Measurements from ENCODE around the gene MBD5. TPM values are rescaled to one million over a fixed set of nuclear protein-coding genes. Genes with fewer than 3 reads are reported as not detected.

The MBD5 gene
- total and polyA plus RNA-seq, 2 donors = 13.3 to 13.4 TPM

GRCh38 chr2:148263890-148264289 lies 243.0 kb downstream of the MBD5 start:
- Histone ChIP-seq H3K27ac (ENCODE audit: low read depth in 1 of 2, low read length in 1 of 2) (no peak overlapping the region), H3K4me1 (ENCODE audit: control insufficient read depth in 2 of 2, insufficient read depth in 2 of 2, low read length in 2 of 2) (no peaks in the 10 kb centered on the region), H3K9me3 (ENCODE audit: control insufficient read depth in 2 of 2, insufficient read depth in 1 of 2, low read length in 1 of 2) (peaks cover 3 to 9% of the 10 kb centered on the region in 2 donors), H3K4me3 (ENCODE audit: low read length in 2 of 2) (no peak overlapping the region), H3K27me3 (ENCODE audit: control insufficient read depth in 2 of 2, insufficient read depth in 1 of 2, low read length in 1 of 2) (no peaks in the 10 kb centered on the region), H3K36me3 (ENCODE audit: control insufficient read depth in 2 of 2, insufficient read depth in 2 of 2, low read length in 1 of 2) (peaks cover 0 to 3% of the 10 kb centered on the region in 2 donors)
- DNase-seq (ENCODE audit: low read depth in 6 of 9, low spot score in 9 of 9) = no peak
- over 99% methylated on average over 2 of the region's 2 CpGs for WGBS

GRCh38 chr2:148273158-148273691 lies 252.3 kb downstream of the MBD5 start:
- H3K9me3 ChIP-seq (ENCODE audit: control insufficient read depth in 2 of 2, insufficient read depth in 1 of 2, low read length in 1 of 2) = no peaks in the 10 kb centered on the region

GRCh38 chr2:148279216-148279615 lies 258.3 kb downstream of the MBD5 start:
- Histone ChIP-seq H3K9me3 (ENCODE audit: control insufficient read depth in 2 of 2, insufficient read depth in 1 of 2, low read length in 1 of 2) (no peaks in the 10 kb centered on the region), H3K4me3 (ENCODE audit: low read length in 2 of 2) (no peak overlapping the region), H3K4me1 (ENCODE audit: control insufficient read depth in 2 of 2, insufficient read depth in 2 of 2, low read length in 2 of 2) (no peaks in the 10 kb centered on the region), H3K27ac (ENCODE audit: low read depth in 1 of 2, low read length in 1 of 2) (no peak overlapping the region), H3K27me3 (ENCODE audit: control insufficient read depth in 2 of 2, insufficient read depth in 1 of 2, low read length in 1 of 2) (no peaks in the 10 kb centered on the region), H3K36me3 (ENCODE audit: control insufficient read depth in 2 of 2, insufficient read depth in 2 of 2, low read length in 1 of 2) (no peaks in the 10 kb centered on the region)
- DNase-seq (ENCODE audit: low read depth in 6 of 9, low spot score in 9 of 9) = no peak
- 97% methylated on average over 3 of the region's 3 CpGs for WGBS

More at GRCh38 chr2:148273158-148273691, 252.3 kb downstream of the MBD5 start:
- no peak overlapping the region for H3K27ac ChIP-seq (ENCODE audit: low read depth in 1 of 2, low read length in 1 of 2)
- H3K27me3 ChIP-seq (ENCODE audit: control insufficient read depth in 2 of 2, insufficient read depth in 1 of 2, low read length in 1 of 2) = no peaks in the 10 kb centered on the region
- no peak overlapping the region for H3K4me3 ChIP-seq (ENCODE audit: low read length in 2 of 2)
- 74% methylated on average over 4 of the region's 4 CpGs for WGBS
- DNase-seq (ENCODE audit: low read depth in 6 of 9, low spot score in 9 of 9) = no peak
- H3K36me3 ChIP-seq (ENCODE audit: control insufficient read depth in 2 of 2, insufficient read depth in 2 of 2, low read length in 1 of 2) = peaks cover 0 to 4% of the 10 kb centered on the region in 2 donors
- no peaks in the 10 kb centered on the region for H3K4me1 ChIP-seq (ENCODE audit: control insufficient read depth in 2 of 2, insufficient read depth in 2 of 2, low read length in 2 of 2)

GRCh38 chr2:148282201-148282600 lies 261.3 kb downstream of the MBD5 start:
- no peaks in the 10 kb centered on the region for H3K9me3 ChIP-seq (ENCODE audit: control insufficient read depth in 2 of 2, insufficient read depth in 1 of 2, low read length in 1 of 2)
- no peak overlapping the region for H3K4me3 ChIP-seq (ENCODE audit: low read length in 2 of 2)
- DNase-seq (ENCODE audit: low read depth in 6 of 9, low spot score in 9 of 9) = no peak
- 96% methylated on average over 1 of the region's 1 CpG for WGBS
- H3K27me3 ChIP-seq (ENCODE audit: control insufficient read depth in 2 of 2, insufficient read depth in 1 of 2, low read length in 1 of 2) = no peaks in the 10 kb centered on the region
- no peaks in the 10 kb centered on the region for H3K36me3 ChIP-seq (ENCODE audit: control insufficient read depth in 2 of 2, insufficient read depth in 2 of 2, low read length in 1 of 2)
- no peaks in the 10 kb centered on the region for H3K4me1 ChIP-seq (ENCODE audit: control insufficient read depth in 2 of 2, insufficient read depth in 2 of 2, low read length in 2 of 2)
- H3K27ac ChIP-seq (ENCODE audit: low read depth in 1 of 2, low read length in 1 of 2) = no peak overlapping the region

GRCh38 chr2:148292431-148292830 lies 271.5 kb downstream of the MBD5 start:
- 96% methylated on average over 2 of the region's 2 CpGs for WGBS
- no peaks in the 10 kb centered on the region for H3K36me3 ChIP-seq (ENCODE audit: control insufficient read depth in 2 of 2, insufficient read depth in 2 of 2, low read length in 1 of 2)
- no peaks in the 10 kb centered on the region for H3K9me3 ChIP-seq (ENCODE audit: control insufficient read depth in 2 of 2, insufficient read depth in 1 of 2, low read length in 1 of 2)
- DNase-seq (ENCODE audit: low read depth in 6 of 9, low spot score in 9 of 9) = no peak
- H3K27ac ChIP-seq (ENCODE audit: low read depth in 1 of 2, low read length in 1 of 2) = no peak overlapping the region
- no peaks in the 10 kb centered on the region for H3K27me3 ChIP-seq (ENCODE audit: control insufficient read depth in 2 of 2, insufficient read depth in 1 of 2, low read length in 1 of 2)
- no peak overlapping the region for H3K4me3 ChIP-seq (ENCODE audit: low read length in 2 of 2)
- no peaks in the 10 kb centered on the region for H3K4me1 ChIP-seq (ENCODE audit: control insufficient read depth in 2 of 2, insufficient read depth in 2 of 2, low read length in 2 of 2)

- H3K4me3 ChIP-seq (ENCODE audit: low read length in 2 of 2) = no peak overlapping the region
- H3K27me3 ChIP-seq (ENCODE audit: control insufficient read depth in 2 of 2, insufficient read depth in 1 of 2, low read length in 1 of 2) = no peaks in the 10 kb centered on the region
- H3K36me3 ChIP-seq (ENCODE audit: control insufficient read depth in 2 of 2, insufficient read depth in 2 of 2, low read length in 1 of 2) = peaks cover 0 to 3% of the 10 kb centered on the region in 2 donors
- H3K27ac ChIP-seq (ENCODE audit: low read depth in 1 of 2, low read length in 1 of 2) = no peak overlapping the region
- H3K4me1 ChIP-seq (ENCODE audit: control insufficient read depth in 2 of 2, insufficient read depth in 2 of 2, low read length in 2 of 2) = no peaks in the 10 kb centered on the region
- DNase-seq (ENCODE audit: low read depth in 6 of 9, low spot score in 9 of 9) = no peak
- no peaks in the 10 kb centered on the region for H3K9me3 ChIP-seq (ENCODE audit: control insufficient read depth in 2 of 2, insufficient read depth in 1 of 2, low read length in 1 of 2)
Measured at GRCh38 chr2:148298196-148298595, 277.3 kb downstream of the MBD5 start.

- Histone ChIP-seq H3K36me3 (ENCODE audit: control insufficient read depth in 2 of 2, insufficient read depth in 2 of 2, low read length in 1 of 2) (peaks cover 0 to 3% of the 10 kb centered on the region in 2 donors), H3K4me3 (ENCODE audit: low read length in 2 of 2) (no peak overlapping the region), H3K4me1 (ENCODE audit: control insufficient read depth in 2 of 2, insufficient read depth in 2 of 2, low read length in 2 of 2) (no peaks in the 10 kb centered on the region), H3K9me3 (ENCODE audit: control insufficient read depth in 2 of 2, insufficient read depth in 1 of 2, low read length in 1 of 2) (no peaks in the 10 kb centered on the region), H3K27me3 (ENCODE audit: control insufficient read depth in 2 of 2, insufficient read depth in 1 of 2, low read length in 1 of 2) (no peaks in the 10 kb centered on the region), H3K27ac (ENCODE audit: low read depth in 1 of 2, low read length in 1 of 2) (no peak overlapping the region)
- no peak for DNase-seq (ENCODE audit: low read depth in 6 of 9, low spot score in 9 of 9)
Measured at GRCh38 chr2:148299616-148300015, 278.7 kb downstream of the MBD5 start.

GRCh38 chr2:148300544-148300943 lies 279.7 kb downstream of the MBD5 start:
- no peaks in the 10 kb centered on the region for H3K9me3 ChIP-seq (ENCODE audit: control insufficient read depth in 2 of 2, insufficient read depth in 1 of 2, low read length in 1 of 2)

GRCh38 chr2:148301362-148301761 lies 280.5 kb downstream of the MBD5 start:
- H3K4me3 ChIP-seq (ENCODE audit: low read length in 2 of 2) = no peak overlapping the region
- no peak overlapping the region for H3K27ac ChIP-seq (ENCODE audit: low read depth in 1 of 2, low read length in 1 of 2)
- H3K4me1 ChIP-seq (ENCODE audit: control insufficient read depth in 2 of 2, insufficient read depth in 2 of 2, low read length in 2 of 2) = no peaks in the 10 kb centered on the region
- peaks cover 0 to 3% of the 10 kb centered on the region in 2 donors for H3K36me3 ChIP-seq (ENCODE audit: control insufficient read depth in 2 of 2, insufficient read depth in 2 of 2, low read length in 1 of 2)
- H3K9me3 ChIP-seq (ENCODE audit: control insufficient read depth in 2 of 2, insufficient read depth in 1 of 2, low read length in 1 of 2) = no peaks in the 10 kb centered on the region
- WGBS = 85% methylated on average over 3 of the region's 3 CpGs
- no peaks in the 10 kb centered on the region for H3K27me3 ChIP-seq (ENCODE audit: control insufficient read depth in 2 of 2, insufficient read depth in 1 of 2, low read length in 1 of 2)
- DNase-seq (ENCODE audit: low read depth in 6 of 9, low spot score in 9 of 9) = no peak

More at GRCh38 chr2:148300544-148300943, 279.7 kb downstream of the MBD5 start:
- Histone ChIP-seq H3K36me3 (ENCODE audit: control insufficient read depth in 2 of 2, insufficient read depth in 2 of 2, low read length in 1 of 2) (peaks cover 0 to 3% of the 10 kb centered on the region in 2 donors), H3K4me1 (ENCODE audit: control insufficient read depth in 2 of 2, insufficient read depth in 2 of 2, low read length in 2 of 2) (no peaks in the 10 kb centered on the region), H3K27ac (ENCODE audit: low read depth in 1 of 2, low read length in 1 of 2) (no peak overlapping the region), H3K27me3 (ENCODE audit: control insufficient read depth in 2 of 2, insufficient read depth in 1 of 2, low read length in 1 of 2) (no peaks in the 10 kb centered on the region), H3K4me3 (ENCODE audit: low read length in 2 of 2) (no peak overlapping the region)
- DNase-seq (ENCODE audit: low read depth in 6 of 9, low spot score in 9 of 9) = no peak

- no peaks in the 10 kb centered on the region for H3K9me3 ChIP-seq (ENCODE audit: control insufficient read depth in 2 of 2, insufficient read depth in 1 of 2, low read length in 1 of 2)
- H3K36me3 ChIP-seq (ENCODE audit: control insufficient read depth in 2 of 2, insufficient read depth in 2 of 2, low read length in 1 of 2) = peaks cover 0 to 3% of the 10 kb centered on the region in 2 donors
- H3K4me1 ChIP-seq (ENCODE audit: control insufficient read depth in 2 of 2, insufficient read depth in 2 of 2, low read length in 2 of 2) = no peaks in the 10 kb centered on the region
- no peaks in the 10 kb centered on the region for H3K27me3 ChIP-seq (ENCODE audit: control insufficient read depth in 2 of 2, insufficient read depth in 1 of 2, low read length in 1 of 2)
- no peak for DNase-seq (ENCODE audit: low read depth in 6 of 9, low spot score in 9 of 9)
- no peak overlapping the region for H3K27ac ChIP-seq (ENCODE audit: low read depth in 1 of 2, low read length in 1 of 2)
- H3K4me3 ChIP-seq (ENCODE audit: low read length in 2 of 2) = no peak overlapping the region
- 95% methylated on average over 4 of the region's 4 CpGs for WGBS
Measured at GRCh38 chr2:148302526-148302925, 281.6 kb downstream of the MBD5 start.
